ENCODE measurements around the gene MAP2.

MAP2 gene

GRCh38 chr2:209719034-209719433 lies 295.2 kb downstream of the MAP2 start:
- no peak for DNase-seq (ENCODE audit: low read depth)

- no peak for DNase-seq (ENCODE audit: low read depth)
Measured at GRCh38 chr2:209721497-209721896, 297.6 kb downstream of the MAP2 start.

GRCh38 chr2:209726311-209726710 lies 302.5 kb downstream of the MAP2 start:
- DNase-seq (ENCODE audit: low read depth): no peak

GRCh38 chr2:209727077-209727476 lies 303.2 kb downstream of the MAP2 start:
- DNase-seq (ENCODE audit: low read depth): no peak

DNA sequence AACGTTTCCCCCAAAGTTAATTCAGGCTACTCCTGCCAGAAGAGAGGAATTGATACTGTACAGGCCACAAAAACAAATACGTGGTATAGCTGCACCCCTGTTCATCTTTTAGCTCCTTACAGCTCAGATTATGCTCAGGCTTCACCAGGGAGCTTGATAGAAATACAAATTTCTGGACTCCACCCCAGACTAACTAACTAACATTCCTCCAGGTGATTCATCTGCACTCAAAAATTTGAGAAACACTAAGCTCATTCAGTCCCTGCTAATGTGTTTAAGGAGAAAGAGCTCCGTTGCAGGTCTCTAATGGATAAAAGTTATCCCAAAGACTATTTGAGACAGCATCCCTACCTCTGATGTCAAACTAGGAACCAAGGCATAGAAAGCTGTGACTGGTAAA lies 311.0 kb downstream of the MAP2 start:
- no peak for DNase-seq (ENCODE audit: low read depth)

DNA sequence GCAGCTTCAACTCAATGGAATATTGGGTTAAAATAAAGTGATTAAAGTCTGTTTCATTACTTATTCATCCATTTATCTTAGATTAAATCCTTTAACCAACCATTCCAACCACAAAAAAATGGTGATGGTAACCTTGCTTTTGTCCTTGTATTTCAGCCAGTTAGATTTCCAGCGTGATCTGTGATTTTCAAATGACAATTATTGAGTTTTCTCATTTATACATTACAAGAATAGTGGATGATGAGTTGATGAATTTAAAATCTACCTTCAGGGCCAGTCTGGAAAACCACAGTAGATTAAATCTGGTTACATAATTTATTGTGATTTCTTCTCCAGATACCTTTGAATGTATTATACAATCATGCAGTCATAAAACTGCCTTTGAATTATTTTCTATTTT lies 318.1 kb downstream of the MAP2 start:
- no peak for DNase-seq (ENCODE audit: low read depth)

DNA sequence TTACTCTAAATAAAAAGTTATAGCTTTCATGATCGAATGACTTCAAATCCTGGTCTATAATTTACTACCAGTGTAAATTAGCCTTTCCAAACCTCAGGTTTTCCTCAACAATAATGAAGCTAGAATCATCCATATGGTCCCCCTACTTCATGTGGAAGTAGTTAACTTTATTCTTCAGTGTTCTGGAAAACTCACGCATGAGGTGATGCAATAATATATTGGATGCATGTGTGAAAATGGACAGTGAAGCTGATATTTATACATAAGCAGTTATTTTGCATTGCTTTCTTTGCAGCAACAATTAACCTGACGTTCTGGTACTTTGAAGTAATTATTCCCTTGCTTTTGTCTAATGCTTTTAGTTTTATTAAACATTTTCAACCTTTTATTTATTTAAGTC lies 329.2 kb downstream of the MAP2 start:
- no peak for DNase-seq (ENCODE audit: low read depth)

DNA sequence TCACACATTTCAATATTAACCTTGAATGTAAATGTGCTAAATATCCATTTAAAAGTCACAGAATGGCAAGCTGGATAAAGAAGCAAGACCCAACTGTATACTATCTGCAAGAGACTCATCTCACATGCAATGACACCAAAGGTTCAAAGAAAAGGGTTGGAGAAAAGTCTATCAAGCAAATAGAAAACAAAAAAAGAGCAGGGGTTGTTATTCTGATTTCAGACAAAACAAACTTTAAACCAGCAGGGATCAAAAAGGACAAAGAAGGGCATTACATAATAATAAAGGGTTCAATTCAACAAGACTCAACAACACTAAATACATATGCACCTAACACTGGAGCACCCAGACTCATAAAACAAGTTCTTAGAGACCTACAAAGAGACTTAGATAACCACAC lies 333.3 kb downstream of the MAP2 start:
- DNase-seq (ENCODE audit: low read depth): no peak

- DNase-seq (ENCODE audit: low read depth): no peak
Measured at GRCh38 chr2:209761566-209761965, 337.7 kb downstream of the MAP2 start.

- DNase-seq (ENCODE audit: low read depth): no peak
Measured at GRCh38 chr2:209762563-209762962, 338.7 kb downstream of the MAP2 start.

DNA sequence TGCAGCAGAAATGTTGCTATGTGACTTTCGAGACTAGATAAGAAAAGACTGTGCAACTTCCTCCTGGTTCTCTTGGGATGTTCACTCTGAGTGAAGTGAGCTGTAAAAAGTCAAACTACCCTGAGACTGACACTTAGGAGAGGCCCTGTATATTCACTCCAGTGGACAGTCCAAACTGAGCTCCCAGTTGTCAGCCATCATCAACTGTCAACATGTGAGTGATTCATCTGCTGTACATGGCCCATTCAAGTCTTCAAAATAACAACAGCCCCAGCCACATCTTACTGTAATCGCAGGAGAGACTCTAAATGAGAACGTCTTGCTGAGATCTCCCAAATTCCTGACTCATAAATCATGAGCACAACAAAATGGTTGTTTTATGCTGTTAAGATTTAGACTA lies 339.3 kb downstream of the MAP2 start:
- DNase-seq (ENCODE audit: low read depth): no peak

DNA sequence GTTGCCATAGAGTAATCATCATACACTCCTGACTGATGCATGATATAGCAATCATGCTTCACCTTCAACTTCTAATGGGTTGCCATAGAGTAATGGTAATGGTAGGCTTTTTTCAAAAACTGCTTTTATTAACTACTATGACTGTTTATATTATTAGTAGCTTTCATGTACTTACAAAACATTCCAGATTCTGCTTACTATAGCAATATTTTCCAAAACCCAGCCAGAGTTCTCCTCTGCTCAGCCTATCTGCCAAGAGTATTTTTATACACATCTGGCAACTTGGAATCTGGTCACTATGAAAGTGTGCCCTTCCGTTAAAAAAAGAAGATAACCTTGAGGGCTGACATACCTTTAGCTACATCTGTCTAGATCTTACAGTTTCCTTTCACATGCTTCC lies 342.8 kb downstream of the MAP2 start:
- DNase-seq (ENCODE audit: low read depth): no peak

DNA sequence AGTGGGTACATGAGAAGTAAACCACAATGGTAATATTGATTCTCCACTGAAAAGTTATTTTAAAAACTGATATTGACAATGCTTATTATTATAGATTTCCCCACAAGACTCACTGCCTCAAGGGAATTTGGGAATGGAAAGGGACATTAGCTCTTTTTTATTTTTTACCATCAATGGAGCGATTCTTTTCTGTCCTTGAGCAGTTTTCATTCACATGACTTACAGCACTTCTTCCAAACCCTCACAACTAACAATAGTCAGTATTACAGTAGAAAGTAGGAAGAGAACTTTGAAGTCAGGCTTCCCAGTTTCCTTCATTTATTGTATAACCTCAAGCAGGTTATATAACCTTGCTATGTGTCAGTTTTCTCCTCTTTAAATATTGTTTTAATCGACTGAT lies 343.5 kb downstream of the MAP2 start:
- no peak for DNase-seq (ENCODE audit: low read depth)

DNA sequence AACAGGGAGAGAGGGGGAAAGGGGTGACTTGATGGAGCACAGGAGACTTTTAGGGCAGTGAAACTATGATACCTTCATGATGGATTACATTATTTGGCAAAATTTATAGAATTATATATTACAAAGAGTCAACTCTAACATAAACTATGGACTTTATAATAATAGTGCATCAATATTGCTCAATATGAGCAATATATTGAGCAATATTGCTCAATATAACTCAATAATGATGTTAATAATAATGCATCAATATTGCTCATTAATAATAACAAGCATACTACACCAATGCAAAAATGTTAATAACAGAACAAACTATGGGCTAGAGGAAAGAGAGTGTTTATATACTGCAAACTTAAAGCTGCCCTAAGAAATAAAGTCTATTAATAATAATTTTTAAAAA lies 344.7 kb downstream of the MAP2 start:
- DNase-seq (ENCODE audit: low read depth): no peak

GRCh38 chr2:209771474-209772289 lies 347.8 kb downstream of the MAP2 start, which contains the start of gene UNC80:
TSS of gene UNC80 (plus strand) at chr2:209771832. CDS start at chr2:209772073, 241 bp downstream.
- no peak for DNase-seq (ENCODE audit: low read depth)

- DNase-seq (ENCODE audit: low read depth): no peak
Measured at GRCh38 chr2:209772290-209772685, 348.4 kb downstream of the MAP2 start.

- no peak for DNase-seq (ENCODE audit: low read depth)
Measured at GRCh38 chr2:209773377-209773776, 349.5 kb downstream of the MAP2 start.

Measured in stimulated activated CD8-positive, alpha-beta memory T cell treated with anti-CD3 and anti-CD28 coated beads, Interleukin-15, amount 100 ng/mL, for 24 hours (primary cell).